ENCODE data around the gene GALNS. TPM values are rescaled to one million over a fixed set of nuclear protein-coding genes. Genes with fewer than 3 reads are reported as not detected.
"Not testable (repeated sequence)": the region's sequence is repeated elsewhere in the genome, so short reads cannot be mapped to it uniquely, and the experiment has no call there.

The GALNS gene
- total RNA-seq, 1 donor from 2014 or later = 56.1 TPM

GRCh38 chr16:88784074-88784855 lies 72.5 kb downstream of the GALNS start:
- peak; percentile 59 for DNase-seq (ENCODE audit: low spot score)

GRCh38 chr16:88783391-88784073 lies 73.2 kb downstream of the GALNS start:
- DNase-seq (ENCODE audit: low spot score) = no peak

- no peak for DNase-seq (ENCODE audit: low spot score)
Observed at GRCh38 chr16:88782454-88783390, 74.0 kb downstream of the GALNS start.

GRCh38 chr16:88781140-88782077 lies 75.3 kb downstream of the GALNS start:
- no peak for DNase-seq (ENCODE audit: low spot score)

GRCh38 chr16:88780142-88781062 lies 76.3 kb downstream of the GALNS start:
- no peak for DNase-seq (ENCODE audit: low spot score)

- DNase-seq (ENCODE audit: low spot score) = no peak
Observed at GRCh38 chr16:88779406-88780141, 77.2 kb downstream of the GALNS start.

- DNase-seq (ENCODE audit: low spot score) = no peak
Observed at GRCh38 chr16:88778541-88779065, 78.1 kb downstream of the GALNS start.

- DNase-seq (ENCODE audit: low spot score) = no peak
Observed at GRCh38 chr16:88778271-88778525, 78.5 kb downstream of the GALNS start.

- DNase-seq (ENCODE audit: low spot score) = no peak
Observed at GRCh38 chr16:88777471-88778270, 79.1 kb downstream of the GALNS start.

GRCh38 chr16:88775825-88776224 lies 80.9 kb downstream of the GALNS start:
- no peak for DNase-seq (ENCODE audit: low spot score)

- DNase-seq (ENCODE audit: low spot score) = no peak
Observed at GRCh38 chr16:88774544-88775393, 82.0 kb downstream of the GALNS start.

- no peak for DNase-seq (ENCODE audit: low spot score)
Observed at GRCh38 chr16:88773812-88774291, 82.9 kb downstream of the GALNS start.

- DNase-seq (ENCODE audit: low spot score) = peak; percentile 74
Observed at GRCh38 chr16:88772871-88773811, 83.6 kb downstream of the GALNS start.

- not testable (repeated sequence) for DNase-seq (ENCODE audit: low spot score)
Observed at GRCh38 chr16:88771781-88772180, 85.0 kb downstream of the GALNS start.

- no peak for DNase-seq (ENCODE audit: low spot score)
Observed at GRCh38 chr16:88771294-88771772, 85.4 kb downstream of the GALNS start.
